ENCODE measurements around the gene RHNO1. TPM values are rescaled to one million over a fixed set of nuclear protein-coding genes. Genes with fewer than 3 reads are reported as not detected.

Gene RHNO1
- total and polyA plus RNA-seq, 2 of the 13 experiments (the other 11 are each of a cell fraction or from before 2014, with no cell fraction given) = 27.2 to 49.6 TPM

DNA sequence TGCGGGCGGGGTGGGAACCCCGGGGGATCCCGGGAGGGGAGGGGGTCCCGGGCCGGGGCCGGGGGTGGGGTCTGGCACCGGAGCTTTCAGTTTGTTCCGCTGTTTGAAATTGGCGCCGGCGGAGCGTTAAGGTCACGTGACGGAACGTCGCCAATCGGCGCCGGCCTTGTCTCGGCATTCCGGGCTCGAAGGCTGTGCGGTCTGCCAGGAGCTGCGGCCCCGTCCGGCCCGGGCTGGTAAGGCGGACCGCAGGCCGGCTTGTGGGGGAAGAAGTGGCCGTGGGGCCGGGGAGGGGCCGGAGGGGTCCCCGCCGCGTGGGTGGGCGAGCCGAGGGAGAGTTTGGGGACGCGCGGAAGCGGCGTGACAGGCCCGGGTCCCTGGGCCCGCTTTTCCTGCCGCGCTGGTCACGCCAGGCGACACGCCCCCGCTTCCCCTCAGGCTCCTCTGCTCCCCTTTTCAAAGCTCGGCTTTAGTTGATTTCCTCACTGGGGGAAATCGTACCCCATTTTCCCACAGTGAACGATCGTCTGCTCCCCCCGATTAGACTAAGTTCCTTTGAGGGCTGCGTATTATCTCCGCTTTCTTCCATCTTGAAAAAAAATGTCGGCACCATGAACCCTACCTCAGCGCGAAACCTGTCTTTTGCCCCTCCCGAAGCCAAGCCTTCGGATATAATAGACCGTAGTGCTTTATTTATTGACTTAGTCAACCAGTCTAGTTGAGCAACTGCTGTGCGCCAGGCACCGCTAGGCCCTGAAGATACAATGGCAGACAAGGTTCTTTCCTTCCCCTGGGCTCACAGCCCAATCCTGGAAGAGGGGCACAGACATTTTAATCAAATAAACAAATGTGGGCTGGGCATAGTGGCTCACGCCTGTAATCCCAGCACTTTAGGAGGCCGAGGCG is at the start of gene RHNO1, which contains the start of gene FOXM1 (continued):
- no peak for TF ChIP-seq KLF12 (CRISPR knock-in tag; IDR thresholded peaks at IDR 0.05; ENCODE audit: borderline replicate concordance)
- no peak for TF ChIP-seq IKZF4 (CRISPR knock-in tag; IDR thresholded peaks at IDR 0.05; ENCODE audit: borderline replicate concordance, low read depth, not compliant biosample characterization)
- peak; percentile 93 for TF ChIP-seq PHF8 (CRISPR knock-in tag; IDR thresholded peaks at IDR 0.05)
- TF ChIP-seq ZNF343 (CRISPR knock-in tag; IDR thresholded peaks at IDR 0.05) = no peak
- peak; percentile 76 for TF ChIP-seq NFYB (CRISPR knock-in tag; IDR thresholded peaks at IDR 0.05)
- peak; percentile 53; the same call in 1 of the 2 replicates for TF ChIP-seq DMAP1 (CRISPR knock-in tag; IDR thresholded peaks at IDR 0.05)
- TF ChIP-seq ZFP36L2 (CRISPR knock-in tag; IDR thresholded peaks at IDR 0.05) = no peak
- peak; percentile 71 for TF ChIP-seq MXD4 (CRISPR knock-in tag; IDR thresholded peaks at IDR 0.05)
- TF ChIP-seq SYNCRIP (IDR thresholded peaks at IDR 0.05; ENCODE audit: insufficient read depth, low read depth, low read length) = no peak
- peak; percentile 97 for TF ChIP-seq TFDP1 (CRISPR knock-in tag; IDR thresholded peaks at IDR 0.05; ENCODE audit: borderline replicate concordance)
- no peak for TF ChIP-seq PAX8 (CRISPR knock-in tag; IDR thresholded peaks at IDR 0.05; ENCODE audit: borderline replicate concordance)
- no peak for TF ChIP-seq SMAD1 (CRISPR knock-in tag; IDR thresholded peaks at IDR 0.05; ENCODE audit: borderline replicate concordance, low read depth)
- TF ChIP-seq ZNF160 (CRISPR knock-in tag; IDR thresholded peaks at IDR 0.05) = no peak
- peak; percentile 72 for TF ChIP-seq CEBPG (CRISPR knock-in tag; IDR thresholded peaks at IDR 0.05)
- TF ChIP-seq HDAC1 (CRISPR knock-in tag; IDR thresholded peaks at IDR 0.05) = peak; percentile 84
- 0 out of 2 replicates have a peak, but pooled peaks have one; percentile 63 for TF ChIP-seq FOXM1 (CRISPR knock-in tag; IDR thresholded peaks at IDR 0.05)
- TF ChIP-seq ZNF256 (CRISPR knock-in tag; conservative IDR thresholded peaks at IDR 0.05) = no peak
- no peak for TF ChIP-seq SUZ12 (IDR thresholded peaks at IDR 0.05; ENCODE audit: low read depth, low read length)
- peak; percentile 95 for TF ChIP-seq USF2 (IDR thresholded peaks at IDR 0.05; ENCODE audit: low read depth, low read length)
- TF ChIP-seq USF2 (CRISPR knock-in tag; IDR thresholded peaks at IDR 0.05; ENCODE audit: borderline replicate concordance) = peak; percentile 82; the same call in 1 of the 2 replicates
- no peak for TF ChIP-seq FLYWCH1 (CRISPR knock-in tag; IDR thresholded peaks at IDR 0.05)
- no peak for TF ChIP-seq ZNF549 (CRISPR knock-in tag; IDR thresholded peaks at IDR 0.05)
- TF ChIP-seq NONO (IDR thresholded peaks at IDR 0.05) = no peak
- TF ChIP-seq NONO (CRISPR knock-in tag; conservative IDR thresholded peaks at IDR 0.05) = peak; percentile 45; the same call in 1 of the 2 replicates
- TF ChIP-seq, protein P1, sequence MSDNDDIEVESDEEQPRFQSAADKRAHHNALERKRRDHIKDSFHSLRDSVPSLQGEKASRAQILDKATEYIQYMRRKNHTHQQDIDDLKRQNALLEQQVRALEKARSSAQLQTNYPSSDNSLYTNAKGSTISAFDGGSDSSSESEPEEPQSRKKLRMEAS (IDR thresholded peaks at IDR 0.05) = peak; percentile 83
- no peak for TF ChIP-seq NCOA1 (CRISPR knock-in tag; IDR thresholded peaks at IDR 0.05)
- TF ChIP-seq HOXA5 (CRISPR knock-in tag; IDR thresholded peaks at IDR 0.05) = peak; percentile 13; the same call in 1 of the 2 replicates
- peak; percentile 82 for TF ChIP-seq YY1 (IDR thresholded peaks at IDR 0.05; ENCODE audit: insufficient read depth, insufficient replicate concordance, low read depth, low read length)
- TF ChIP-seq ZNF724P (CRISPR knock-in tag; IDR thresholded peaks at IDR 0.05; ENCODE audit: borderline replicate concordance) = peak; percentile 80; the same call in 1 of the 2 replicates
